PFSK-1 (cell line): ENCODE results near the gene HHAT.

Experiments used
- POLR2AphosphoS5 ChIP-seq: IDR thresholded peaks from 2 replicates; pipeline ENCODE4 v1.6.1; 2012; ENCODE audit warnings: low read depth, mild to moderate bottlenecking, control low read depth, low read length, moderate library complexity
- TF ChIP-seq, protein P1 (sequence below), 2 experiments: IDR thresholded peaks; 2 replicates each; pipeline versions ENCODE4 v1.6.1 to v1.8.0; 2011 to 2012; ENCODE audit warnings: low read depth in 2 of 2, low read length in 2 of 2, control low read depth in 1 of 2, inconsistent platforms in 1 of 2, mild to moderate bottlenecking in 1 of 2, moderate library complexity in 1 of 2; ENCODE audit not compliant: insufficient read depth in 1 of 2

GRCh38 chr1:210558302-210558701 is 229.6 kb downstream of the HHAT start:
- no peak for TF ChIP-seq POLR2AphosphoS5
- TF ChIP-seq, protein P1, sequence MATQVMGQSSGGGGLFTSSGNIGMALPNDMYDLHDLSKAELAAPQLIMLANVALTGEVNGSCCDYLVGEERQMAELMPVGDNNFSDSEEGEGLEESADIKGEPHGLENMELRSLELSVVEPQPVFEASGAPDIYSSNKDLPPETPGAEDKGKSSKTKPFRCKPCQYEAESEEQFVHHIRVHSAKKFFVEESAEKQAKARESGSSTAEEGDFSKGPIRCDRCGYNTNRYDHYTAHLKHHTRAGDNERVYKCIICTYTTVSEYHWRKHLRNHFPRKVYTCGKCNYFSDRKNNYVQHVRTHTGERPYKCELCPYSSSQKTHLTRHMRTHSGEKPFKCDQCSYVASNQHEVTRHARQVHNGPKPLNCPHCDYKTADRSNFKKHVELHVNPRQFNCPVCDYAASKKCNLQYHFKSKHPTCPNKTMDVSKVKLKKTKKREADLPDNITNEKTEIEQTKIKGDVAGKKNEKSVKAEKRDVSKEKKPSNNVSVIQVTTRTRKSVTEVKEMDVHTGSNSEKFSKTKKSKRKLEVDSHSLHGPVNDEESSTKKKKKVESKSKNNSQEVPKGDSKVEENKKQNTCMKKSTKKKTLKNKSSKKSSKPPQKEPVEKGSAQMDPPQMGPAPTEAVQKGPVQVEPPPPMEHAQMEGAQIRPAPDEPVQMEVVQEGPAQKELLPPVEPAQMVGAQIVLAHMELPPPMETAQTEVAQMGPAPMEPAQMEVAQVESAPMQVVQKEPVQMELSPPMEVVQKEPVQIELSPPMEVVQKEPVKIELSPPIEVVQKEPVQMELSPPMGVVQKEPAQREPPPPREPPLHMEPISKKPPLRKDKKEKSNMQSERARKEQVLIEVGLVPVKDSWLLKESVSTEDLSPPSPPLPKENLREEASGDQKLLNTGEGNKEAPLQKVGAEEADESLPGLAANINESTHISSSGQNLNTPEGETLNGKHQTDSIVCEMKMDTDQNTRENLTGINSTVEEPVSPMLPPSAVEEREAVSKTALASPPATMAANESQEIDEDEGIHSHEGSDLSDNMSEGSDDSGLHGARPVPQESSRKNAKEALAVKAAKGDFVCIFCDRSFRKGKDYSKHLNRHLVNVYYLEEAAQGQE (IDR thresholded peaks at IDR 0.05; ENCODE audit: insufficient read depth in 1 of 2, low read depth in 2 of 2, low read length in 2 of 2) = no peak
